Tibial artery (tissue), 4 donors: Measurements from ENCODE around the gene CCM2L.

ENCODE experiments used
- DNase-seq, 2 donors: peaks; one replicate each; pipeline ENCODE4 v3.0.0-alpha.2; 2019
- H3K27ac ChIP-seq, 2 donors: fragments of 200-600 bp; sonication (generic) in 1 of 2; 1 replicate in 1 of 2; 2 replicates in 1 of 2; pipeline ENCODE4 v1.5.1; 2018 to 2019; ENCODE audit warnings: mild to moderate bottlenecking in 1 of 2
- H3K27me3 ChIP-seq, 2 donors: fragments of 200-600 bp; sonication (generic) in 1 of 2; one replicate each; pipeline versions ENCODE4 v1.5.1 to v1.6.0; 2016 to 2019
- H3K36me3 ChIP-seq, 3 donors: fragments of 200-600 bp; sonication (generic) in 2 of 3; one replicate each; pipeline ENCODE4 v1.5.1; 2016 to 2019; ENCODE audit warnings: mild to moderate bottlenecking in 2 of 3
- H3K4me1 ChIP-seq, 4 donors: fragments of 200-600 bp; sonication (generic) in 2 of 4; 1 replicate in 3 of 4; 2 replicates in 1 of 4; pipeline ENCODE4 v1.5.1; 2016 to 2019
- H3K4me3 ChIP-seq, 2 donors: fragments of 200-600 bp; sonication (generic) in 1 of 2; 1 replicate in 1 of 2; 2 replicates in 1 of 2; pipeline ENCODE4 v1.5.1; 2018 to 2019; ENCODE audit warnings: mild to moderate bottlenecking in 2 of 2
- H3K9me3 ChIP-seq, 3 donors: fragments of 200-600 bp; sonication (generic) in 1 of 3; one replicate each; pipeline ENCODE4 v1.5.1; 2016 to 2019
- intact Hi-C: fragments of 100-400 bp; cut with DNase I; formaldehyde crosslinking; loops from one replicate; pipeline ENCODE4 v1.15.0; 2023; ENCODE audit warnings: low total_unique reads
- TF ChIP-seq, protein P1 (sequence below), 2 experiments: fragments of 200-600 bp in 1 of 2; fragments of 450-650 bp in 1 of 2; IDR thresholded peaks; one replicate each; pipeline ENCODE4 v1.5.1; 2017 to 2019; ENCODE audit warnings: antibody characterized with exemption in 2 of 2, mild to moderate bottlenecking in 1 of 2, moderate library complexity in 1 of 2

Gene CCM2L

DNA sequence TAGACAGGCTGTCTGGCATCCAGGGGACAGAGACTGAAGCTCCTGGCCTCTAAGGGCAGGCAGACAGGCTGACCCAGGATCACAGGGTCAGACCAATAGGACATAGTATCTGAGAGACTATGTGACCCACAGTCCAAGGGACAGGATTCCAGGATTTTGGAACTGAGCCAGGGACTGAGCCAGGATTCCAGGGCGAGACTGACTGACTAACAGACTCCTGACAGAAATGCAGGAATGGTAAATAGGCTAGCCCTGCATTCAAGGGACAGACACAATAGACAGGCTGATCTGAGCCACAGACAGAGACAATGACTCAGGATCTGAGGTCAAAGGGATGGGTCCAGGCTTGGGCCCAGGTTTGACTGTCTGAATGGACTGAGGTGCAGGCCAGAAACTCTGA, 22.5 kb upstream of the CCM2L start:
- DNase-seq, result no peak
- no peaks in the 10 kb centered on the region for H3K9me3 ChIP-seq
- intact Hi-C loops, result no loop called here
- H3K4me1 ChIP-seq, result no peaks in the 10 kb centered on the region
- no peak overlapping the region for H3K4me3 ChIP-seq
- peaks cover 0 to 3% of the 10 kb centered on the region in 2 donors for H3K27me3 ChIP-seq
- TF ChIP-seq, protein P1, sequence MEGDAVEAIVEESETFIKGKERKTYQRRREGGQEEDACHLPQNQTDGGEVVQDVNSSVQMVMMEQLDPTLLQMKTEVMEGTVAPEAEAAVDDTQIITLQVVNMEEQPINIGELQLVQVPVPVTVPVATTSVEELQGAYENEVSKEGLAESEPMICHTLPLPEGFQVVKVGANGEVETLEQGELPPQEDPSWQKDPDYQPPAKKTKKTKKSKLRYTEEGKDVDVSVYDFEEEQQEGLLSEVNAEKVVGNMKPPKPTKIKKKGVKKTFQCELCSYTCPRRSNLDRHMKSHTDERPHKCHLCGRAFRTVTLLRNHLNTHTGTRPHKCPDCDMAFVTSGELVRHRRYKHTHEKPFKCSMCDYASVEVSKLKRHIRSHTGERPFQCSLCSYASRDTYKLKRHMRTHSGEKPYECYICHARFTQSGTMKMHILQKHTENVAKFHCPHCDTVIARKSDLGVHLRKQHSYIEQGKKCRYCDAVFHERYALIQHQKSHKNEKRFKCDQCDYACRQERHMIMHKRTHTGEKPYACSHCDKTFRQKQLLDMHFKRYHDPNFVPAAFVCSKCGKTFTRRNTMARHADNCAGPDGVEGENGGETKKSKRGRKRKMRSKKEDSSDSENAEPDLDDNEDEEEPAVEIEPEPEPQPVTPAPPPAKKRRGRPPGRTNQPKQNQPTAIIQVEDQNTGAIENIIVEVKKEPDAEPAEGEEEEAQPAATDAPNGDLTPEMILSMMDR (IDR thresholded peaks at IDR 0.05), result no peak
- no peak overlapping the region for H3K27ac ChIP-seq
- H3K36me3 ChIP-seq, result no peaks in the 10 kb centered on the region

DNA sequence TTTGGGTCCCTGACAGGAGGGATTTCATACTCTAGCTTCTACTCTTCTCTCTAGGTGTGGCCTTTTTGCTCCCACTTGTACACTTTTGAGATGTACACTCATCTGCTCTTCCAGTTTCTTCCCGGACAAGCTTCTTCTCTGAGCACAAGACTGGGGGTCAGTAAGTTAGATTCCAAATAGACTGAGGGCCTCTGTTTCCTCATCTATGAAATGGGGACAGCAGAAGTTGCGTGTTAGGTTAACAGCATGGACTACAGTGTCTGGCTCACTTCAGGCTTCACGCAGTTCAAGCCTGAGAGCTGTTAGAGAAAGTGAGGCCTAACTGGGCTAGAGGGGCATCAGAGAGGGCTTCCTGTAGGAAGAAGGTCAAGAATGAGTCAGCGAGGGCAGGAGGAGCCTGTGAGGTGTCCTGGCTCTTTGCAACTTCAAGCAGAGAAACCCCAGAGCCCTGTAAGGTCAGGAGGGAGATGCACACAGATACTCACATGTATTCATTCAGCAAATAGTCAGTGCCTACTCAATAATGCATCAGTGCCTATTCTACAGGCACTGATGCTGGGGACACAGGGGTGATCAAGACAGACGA, 21.7 kb upstream of the CCM2L start:
- TF ChIP-seq, protein P1 (IDR thresholded peaks at IDR 0.05), result no peak
- intact Hi-C loops, result no loop called here
- Histone ChIP-seq H3K36me3 (no peaks in the 10 kb centered on the region), H3K27ac (no peak overlapping the region), H3K4me1 (no peaks in the 10 kb centered on the region), H3K27me3 (peaks cover 0 to 9% of the 10 kb centered on the region in 2 donors), H3K9me3 (no peaks in the 10 kb centered on the region), H3K4me3 (no peak overlapping the region)
- no peak for DNase-seq

DNA sequence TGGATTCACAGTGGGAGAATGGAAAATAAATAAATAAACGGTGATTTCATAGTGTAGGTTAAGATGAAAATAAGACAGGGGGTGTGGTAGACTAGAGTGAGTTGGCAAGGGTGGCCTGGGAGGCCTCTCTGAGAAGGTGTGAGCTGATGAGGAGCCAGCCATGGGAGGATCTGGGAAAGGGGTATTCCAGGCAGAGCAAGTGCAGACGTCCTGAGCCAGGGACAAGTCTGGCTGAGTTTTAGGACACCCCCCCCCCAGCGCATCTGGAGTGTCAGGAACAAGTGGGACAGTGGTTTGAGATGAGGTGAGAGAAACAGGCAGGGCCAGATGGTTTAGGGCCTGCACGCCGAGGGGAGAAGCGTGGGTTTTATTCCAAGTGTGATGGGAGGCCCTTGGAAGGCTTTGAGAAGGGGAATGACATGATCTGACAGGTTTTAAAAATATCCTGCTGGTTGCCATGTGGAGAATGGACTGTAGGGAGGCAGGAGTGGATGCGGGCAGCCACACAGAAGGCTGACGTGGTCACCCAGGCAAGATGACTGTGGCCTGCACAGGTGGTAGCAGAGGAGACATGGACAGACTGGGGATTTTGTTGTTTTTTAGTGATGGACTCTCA, 21.1 kb upstream of the CCM2L start:
- intact Hi-C loops, result no loop called here
- no peak overlapping the region for H3K27ac ChIP-seq

DNA sequence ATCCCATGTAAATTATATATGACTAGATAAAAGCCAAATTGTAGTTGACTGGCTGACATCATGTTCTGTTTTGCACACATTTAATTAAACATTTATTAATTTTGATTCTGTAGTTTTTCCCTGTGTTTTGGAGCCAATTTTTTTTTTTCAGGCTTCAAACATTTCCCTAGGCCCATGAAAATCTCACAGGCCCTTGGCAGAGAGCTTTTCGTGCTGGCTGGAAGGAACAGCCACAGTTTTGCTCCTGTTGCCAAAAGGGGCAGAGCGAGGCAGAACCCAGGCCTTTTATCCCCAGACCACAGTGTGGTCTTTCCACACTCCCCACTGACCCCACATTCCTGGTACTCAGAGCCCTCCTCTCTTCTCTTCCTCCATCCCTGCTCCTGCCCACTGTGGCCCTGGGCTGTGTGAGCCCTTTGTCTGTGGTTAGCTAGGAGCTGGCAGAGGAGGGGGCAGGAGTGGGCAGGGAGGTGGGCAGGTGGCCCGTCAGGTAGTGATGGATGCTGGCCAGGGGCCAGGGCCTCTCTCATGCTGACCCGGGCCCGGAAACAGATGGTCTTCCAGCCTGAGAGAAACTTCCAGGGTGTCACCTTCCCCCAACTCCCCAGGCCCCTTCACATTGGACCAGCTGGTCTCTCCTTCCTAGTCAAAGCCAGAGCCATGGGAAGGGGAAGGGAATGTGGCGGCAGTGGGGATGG, 19.4 kb upstream of the CCM2L start:
- H3K4me3 ChIP-seq, result no peak overlapping the region
- H3K9me3 ChIP-seq, result no peaks in the 10 kb centered on the region
- intact Hi-C loops, result no loop called here
- DNase-seq, result no peak
- H3K4me1 ChIP-seq, result peaks cover 0 to 5% (median 0%) of the 10 kb centered on the region in 4 donors
- peaks cover 0 to 29% of the 10 kb centered on the region in 2 donors for H3K27me3 ChIP-seq
- no peaks in the 10 kb centered on the region for H3K36me3 ChIP-seq
- no peak overlapping the region for H3K27ac ChIP-seq
- TF ChIP-seq, protein P1 (IDR thresholded peaks at IDR 0.05), result no peak

More for the DNA sequence above, 21.1 kb upstream of the CCM2L start:
- no peaks in the 10 kb centered on the region for H3K36me3 ChIP-seq
- H3K9me3 ChIP-seq, result no peaks in the 10 kb centered on the region
- peaks cover 0 to 15% of the 10 kb centered on the region in 2 donors for H3K27me3 ChIP-seq
- TF ChIP-seq, protein P1 (IDR thresholded peaks at IDR 0.05), result no peak
- DNase-seq, result no peak
- H3K4me1 ChIP-seq, result no peaks in the 10 kb centered on the region
- H3K4me3 ChIP-seq, result no peak overlapping the region

DNA sequence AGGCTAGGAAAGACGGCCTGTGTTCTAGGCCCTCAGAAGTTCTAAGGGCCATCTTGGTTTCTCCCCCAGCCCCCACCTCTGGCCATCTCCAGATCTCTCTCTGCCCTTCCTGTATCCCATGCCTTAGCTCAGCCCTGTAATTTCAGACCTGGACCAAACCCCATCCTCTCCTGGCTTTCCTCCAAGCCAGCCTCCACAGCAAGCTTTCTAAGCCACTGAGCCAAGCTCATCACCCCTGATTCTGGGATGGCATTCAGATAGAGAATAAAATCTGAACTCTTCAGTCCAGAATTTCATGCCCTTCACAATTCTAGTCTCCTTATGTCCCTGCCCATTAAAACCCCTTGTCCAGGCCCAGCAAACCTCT, 18.9 kb upstream of the CCM2L start:
- peaks cover 0 to 5% (median 0%) of the 10 kb centered on the region in 4 donors for H3K4me1 ChIP-seq
- peaks cover 0 to 35% of the 10 kb centered on the region in 2 donors for H3K27me3 ChIP-seq
- no peak for DNase-seq
- H3K27ac ChIP-seq, result no peak overlapping the region
- H3K36me3 ChIP-seq, result no peaks in the 10 kb centered on the region
- TF ChIP-seq, protein P1 (IDR thresholded peaks at IDR 0.05), result no peak
- intact Hi-C loops, result no loop called here
- no peaks in the 10 kb centered on the region for H3K9me3 ChIP-seq
- no peak overlapping the region for H3K4me3 ChIP-seq
